Measurements from ENCODE around the gene ALKBH5. TPM values are rescaled to one million over a fixed set of nuclear protein-coding genes. Genes with fewer than 3 reads are reported as not detected.

Gene ALKBH5
- total and polyA plus RNA-seq, 2 of the 8 experiments (the other 6 are each of a cell fraction or from before 2014, with no cell fraction given): 63.7 to 86.4 TPM

DNA sequence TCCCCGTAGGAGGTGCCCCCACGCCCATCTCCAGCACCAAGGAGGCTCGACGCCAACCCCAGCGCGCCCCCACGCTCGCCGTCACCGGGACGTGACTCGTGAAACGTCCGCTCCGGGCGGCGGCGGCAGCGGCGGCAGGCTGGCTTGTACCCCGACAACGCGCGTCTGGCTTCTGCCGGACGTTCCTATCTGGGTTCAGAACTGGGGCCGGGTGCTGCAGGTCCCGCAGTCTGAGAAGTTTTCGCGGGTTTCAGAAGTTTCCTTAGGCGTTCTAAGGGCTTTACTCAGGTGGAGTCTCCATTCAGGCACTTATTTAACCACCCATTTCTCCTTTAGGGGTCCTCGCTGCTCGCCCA lies 672 bp upstream of the ALKBH5 start:
- Histone ChIP-seq H3K23me2 (ENCODE audit: low read depth, low read length) (peaks cover 18% of the 10 kb centered on the region), H3K4me2 (ENCODE audit: insufficient read depth in 1 of 2, low read depth in 2 of 2, low read length in 2 of 2) (peak overlapping the region; percentile 68 to 99), H3K4me3 (ENCODE audit: extremely low read depth in 1 of 4, insufficient read depth in 2 of 4, low read depth in 3 of 4, low read length in 4 of 4) (peak overlapping the region; percentile 52 to 87 (median 80)), H3K36me3 (ENCODE audit: control insufficient read depth in 2 of 4, insufficient read depth in 4 of 4, low read length in 3 of 4) (peaks cover 3 to 15% (median 6%) of the 10 kb centered on the region in 4 experiments; a peak in 5 of 8 replicates), H2BK120ac (replicated peaks; ENCODE audit: low read depth, low read length) (no peak overlapping the region), H3K4me1 (replicated peaks in 1 of 4; ENCODE audit: control insufficient read depth in 3 of 4, insufficient read depth in 4 of 4, low read length in 3 of 4) (peaks cover 5 to 25% (median 8%) of the 10 kb centered on the region in 4 experiments), H3K27ac (ENCODE audit: low read depth, low read length) (peak overlapping the region; percentile 90), H3K56ac (replicated peaks; ENCODE audit: insufficient read length, low read depth, low read length) (peak overlapping the region; percentile 90), H4K20me1 (replicated peaks in 1 of 2; ENCODE audit: control insufficient read depth in 1 of 2, insufficient read depth in 2 of 2, low read length in 2 of 2) (peaks cover 19 to 29% of the 10 kb centered on the region in 2 experiments), H3K79me1 (ENCODE audit: low read depth, low read length) (peaks cover 20% of the 10 kb centered on the region), H2BK20ac (ENCODE audit: low read length) (no peak overlapping the region), H3K14ac (ENCODE audit: insufficient read length) (no peak overlapping the region), H2BK12ac (ENCODE audit: low read depth, low read length) (0 out of 2 replicates have a peak overlapping the region, but pooled peaks have one; percentile 71), H3K9me3 (ENCODE audit: insufficient read depth in 2 of 2, low read depth in 1 of 2, low read length in 1 of 2) (no peaks in the 10 kb centered on the region), H3K9ac (replicated peaks in 1 of 4; ENCODE audit: extremely low read depth in 1 of 4, low read depth in 3 of 4, low read length in 3 of 4) (peak overlapping the region; percentile 41 to 88 (median 82)), H2BK5ac (ENCODE audit: low read depth, low read length) (peak overlapping the region; percentile 69), H2AFZ (ENCODE audit: low read length) (no peak overlapping the region; the same call in 1 of the 2 replicates), H3K23ac (ENCODE audit: insufficient read length) (no peak overlapping the region), H4K91ac (replicated peaks; ENCODE audit: insufficient read length, low read length) (peak overlapping the region; percentile 31), H3K4ac (replicated peaks; ENCODE audit: insufficient read length, low read depth, low read length) (peak overlapping the region; percentile 70), H4K5ac (ENCODE audit: insufficient read length, low read depth, low read length) (peak overlapping the region; percentile 84), H4K8ac (ENCODE audit: extremely low read depth, insufficient read depth, low read length) (peak overlapping the region; percentile 92), H3K18ac (ENCODE audit: extremely low read depth, low read length) (peak overlapping the region; percentile 96), H3K79me2 (ENCODE audit: control insufficient read depth in 1 of 2, insufficient read depth in 2 of 2, low read length in 2 of 2) (peaks cover 31 to 37% of the 10 kb centered on the region in 2 experiments), H3K27me3 (replicated peaks in 1 of 4; ENCODE audit: control insufficient read depth in 3 of 4, extremely low read depth in 1 of 4, insufficient read depth in 3 of 4, low read length in 3 of 4) (no peaks in the 10 kb centered on the region), H2BK15ac (ENCODE audit: low read length) (no peak overlapping the region), H2AK5ac (ENCODE audit: low read depth, low read length) (no peak overlapping the region)
- ChIA-PET CTCF (ENCODE audit: partially characterized antibody) (interaction anchor here (0.8 to 4.8 kb wide), 5 partner anchors 14 to 41 kb away, joined by 4 to 53 read pairs (median 4); no protein-coding TSS in a partner anchor), POLR2A (ENCODE audit: partially characterized antibody) (interaction anchor here (0.8 to 6.1 kb wide), 27 partner anchors 8 to 145 kb away, joined by 3 to 43 read pairs (median 7); partner anchors contain the start of genes LLGL1, SMCR8 and TOP3A)
- FAIRE-seq (no peak), DNase-seq (ENCODE audit: low read depth in 1 of 2, low spot score in 2 of 2) (peak in 1 of 2 experiments; percentile 81)
- whole genome bisulfite sequencing, 2 experiments (ENCODE audit: extremely low coverage in 1 of 2, insufficient coverage in 1 of 2, insufficient read length in 1 of 2, insufficient replicate concordance in 2 of 2, low coverage in 1 of 2, low lambda C conversion rate in 2 of 2, missing lambda C conversion rate in 1 of 2): 1% methylated on average over 32 of the region's 33 CpGs; no CpG with 5 or more reads in 1 of the 2 experiments
- no peak for TF ChIP-seq NRF1 (IDR thresholded peaks at IDR 0.05; ENCODE audit: low read depth, low read length)
- TF ChIP-seq SIN3A (conservative IDR thresholded peaks at IDR 0.05 in 1 of 2, IDR thresholded peaks at IDR 0.05 in 1 of 2; ENCODE audit: low read depth in 1 of 2, low read length in 2 of 2): 0 out of 4 replicates have a peak, but pooled peaks of 1 of the 2 experiments have one; percentile 65
- TF ChIP-seq RBBP5 (IDR thresholded peaks at IDR 0.05; ENCODE audit: borderline replicate concordance, low read depth, low read length): no peak
- TF ChIP-seq POLR2AphosphoS5 (IDR thresholded peaks at IDR 0.05; ENCODE audit: low read depth, low read length): 0 out of 2 replicates have a peak, but pooled peaks have one; percentile 11
- peak; percentile 73 for TF ChIP-seq TBP (IDR thresholded peaks at IDR 0.05; ENCODE audit: low read depth, low read length)
- TF ChIP-seq POLR2A (IDR thresholded peaks at IDR 0.05; ENCODE audit: control extremely low read depth in 1 of 2, low read depth in 2 of 2, low read length in 2 of 2): peak; percentile 71 to 85
- TF ChIP-seq KDM1A (IDR thresholded peaks at IDR 0.05; ENCODE audit: borderline replicate concordance, low read length): no peak
- peak; percentile 92 for TF ChIP-seq TAF7 (optimal IDR thresholded peaks at IDR 0.05; ENCODE audit: borderline replicate concordance, low read depth, low read length)
- peak in 1 of 2 experiments; percentile 67; a peak in 1 of 4 replicates for TF ChIP-seq HDAC2 (IDR thresholded peaks at IDR 0.05; ENCODE audit: borderline replicate concordance in 1 of 2, low read depth in 2 of 2, low read length in 2 of 2)
- peak; percentile 95 for TF ChIP-seq SP4 (IDR thresholded peaks at IDR 0.05; ENCODE audit: low read length)
- no peak for TF ChIP-seq SP1 (IDR thresholded peaks at IDR 0.05; ENCODE audit: low read depth, low read length)
